ENCODE measurements around the gene PLEKHA7. TPM values are rescaled to one million over a fixed set of nuclear protein-coding genes. Genes with fewer than 3 reads are reported as not detected.

The PLEKHA7 gene
- total RNA-seq, 2 experiments from 2014 or later = 1.9 to 2.5 TPM

DNA sequence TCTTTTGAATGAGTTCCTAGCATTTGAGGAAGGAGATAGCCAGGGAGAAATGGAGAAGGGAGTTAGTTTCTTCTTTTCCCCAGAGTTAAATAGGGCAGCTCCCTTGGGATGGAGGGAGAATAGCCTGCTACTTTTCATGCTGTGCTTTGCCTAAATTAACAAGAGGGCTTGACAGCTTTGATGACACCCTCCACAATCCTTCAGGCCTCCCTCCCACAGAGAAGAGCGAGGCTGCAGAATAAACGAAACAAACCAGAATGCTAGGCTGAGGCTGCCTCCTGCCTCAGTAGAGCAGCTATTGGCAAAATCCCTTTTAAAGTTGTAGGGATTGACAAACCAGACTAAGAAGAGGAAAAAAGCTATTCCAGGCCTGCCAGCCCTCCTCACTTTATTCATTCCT, 181.2 kb downstream of the PLEKHA7 start:
- Mint-ChIP-seq H3K9me3 (no peaks in the 10 kb centered on the region), H3K4me1 (ENCODE audit: low read depth) (peaks cover 4% of the 10 kb centered on the region), H3K4me3 (no peak overlapping the region), H3K36me3 (ENCODE audit: low read depth) (no peaks in the 10 kb centered on the region), H3K27me3 (ENCODE audit: low read depth) (no peaks in the 10 kb centered on the region), H3K27ac (no peak overlapping the region)
- CTCF ChIA-PET = interaction anchor here (1.1 to 4.6 kb wide), 2 partner anchors 13 to 31 kb away, joined by 3 to 19 read pairs; no protein-coding TSS in a partner anchor
- intact Hi-C loops (cut with micrococcal nuclease) = no loop called here
- no peak for DNase-seq

GRCh38 chr11:16832193-16832539, 182.0 kb downstream of the PLEKHA7 start:
- DNase-seq = no peak
- intact Hi-C loops (cut with micrococcal nuclease) = no loop called here
- H3K36me3 Mint-ChIP-seq (ENCODE audit: low read depth) = no peaks in the 10 kb centered on the region
- CTCF ChIA-PET = interaction anchor here (0.6 to 4.6 kb wide), 2 partner anchors 12 to 30 kb away, joined by 3 to 19 read pairs; no protein-coding TSS in a partner anchor
- no peaks in the 10 kb centered on the region for H3K9me3 Mint-ChIP-seq
- H3K4me3 Mint-ChIP-seq = no peak overlapping the region
- H3K27ac Mint-ChIP-seq = no peak overlapping the region
- no peaks in the 10 kb centered on the region for H3K27me3 Mint-ChIP-seq (ENCODE audit: low read depth)
- peaks cover 8% of the 10 kb centered on the region for H3K4me1 Mint-ChIP-seq (ENCODE audit: low read depth)

DNA sequence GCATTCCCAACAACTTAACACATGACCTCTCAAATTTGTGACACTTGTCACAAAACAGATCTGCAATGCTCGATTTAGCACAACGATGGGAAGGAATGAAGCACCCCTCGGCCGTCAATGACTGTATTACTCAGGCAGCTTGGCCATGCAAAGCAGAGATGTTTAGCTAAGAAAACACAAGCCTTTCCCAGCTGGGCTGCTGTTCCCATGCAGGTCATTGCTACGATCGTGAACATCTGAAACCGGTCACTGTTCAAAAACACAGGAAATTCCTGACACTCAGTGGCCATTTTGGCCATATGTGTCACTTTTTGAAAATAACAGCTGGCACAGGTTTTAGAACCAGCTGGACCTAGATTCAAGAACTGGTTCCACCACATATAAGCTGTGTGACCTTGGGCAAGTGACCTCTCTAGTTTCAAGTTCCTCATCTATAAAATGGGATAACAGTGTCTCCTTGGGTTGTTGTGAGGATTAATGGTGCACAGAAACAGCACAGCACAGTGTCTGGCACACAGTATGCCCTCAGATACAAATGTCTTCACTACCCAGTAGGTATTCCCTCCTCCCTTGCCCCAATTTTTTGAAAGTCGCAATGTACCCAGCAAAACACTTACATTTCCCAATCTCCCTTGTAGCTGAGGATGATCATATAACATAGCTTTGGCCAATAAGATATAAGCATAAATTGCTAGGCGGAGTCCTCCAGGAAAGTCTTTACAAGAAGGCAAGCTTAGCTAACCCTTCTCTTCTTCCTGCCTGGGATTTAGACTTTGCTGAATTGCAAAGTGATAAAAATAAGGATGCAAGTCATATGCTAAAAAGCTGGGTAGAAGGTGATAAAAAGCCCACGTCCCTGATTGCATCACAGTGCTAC, 182.7 kb downstream of the PLEKHA7 start:
- Mint-ChIP-seq H3K4me3 (no peak overlapping the region), H3K27ac (no peak overlapping the region), H3K27me3 (ENCODE audit: low read depth) (no peaks in the 10 kb centered on the region), H3K9me3 (no peaks in the 10 kb centered on the region), H3K4me1 (ENCODE audit: low read depth) (peaks cover 14% of the 10 kb centered on the region), H3K36me3 (ENCODE audit: low read depth) (no peaks in the 10 kb centered on the region)
- CTCF ChIA-PET = interaction anchor here (0.6 to 4.6 kb wide), 3 partner anchors 11 to 47 kb away, joined by 3 to 19 read pairs (median 3); no protein-coding TSS in a partner anchor
- DNase-seq = no peak
- intact Hi-C loops (cut with micrococcal nuclease) = no loop called here

GRCh38 chr11:16827139-16827538, 187.1 kb downstream of the PLEKHA7 start:
- CTCF ChIA-PET = interaction anchor here (0.7 to 0.8 kb wide), 2 partner anchors 34 to 110 kb away, joined by 3 to 5 read pairs; no protein-coding TSS in a partner anchor
- H3K4me3 Mint-ChIP-seq = no peak overlapping the region
- peaks cover 11% of the 10 kb centered on the region for H3K4me1 Mint-ChIP-seq (ENCODE audit: low read depth)
- H3K27me3 Mint-ChIP-seq (ENCODE audit: low read depth) = peaks cover 2% of the 10 kb centered on the region
- H3K27ac Mint-ChIP-seq = no peak overlapping the region
- intact Hi-C loops (cut with micrococcal nuclease) = no loop called here
- H3K9me3 Mint-ChIP-seq = no peaks in the 10 kb centered on the region
- no peak for DNase-seq
- H3K36me3 Mint-ChIP-seq (ENCODE audit: low read depth) = no peaks in the 10 kb centered on the region

DNA sequence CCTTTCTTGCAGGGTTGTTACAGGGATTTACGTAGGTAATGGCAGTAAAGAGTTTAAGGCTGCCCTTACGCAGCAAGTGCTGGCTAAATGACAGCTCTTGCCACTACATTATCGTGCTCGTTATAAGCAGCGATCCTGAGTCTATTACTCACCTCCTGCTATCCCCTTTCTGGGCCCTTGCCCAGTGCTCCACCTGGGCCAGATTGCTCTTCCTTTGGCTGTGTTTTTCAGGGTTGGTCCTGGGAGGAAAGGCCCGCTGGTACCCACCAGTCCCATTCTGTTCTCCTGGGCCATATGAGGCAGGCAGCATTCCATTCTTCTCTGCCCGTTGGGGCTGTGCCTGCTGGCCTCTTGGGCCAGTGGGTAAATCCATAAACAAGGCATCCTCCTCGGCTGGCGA, 188.2 kb downstream of the PLEKHA7 start:
- H3K36me3 Mint-ChIP-seq (ENCODE audit: low read depth) = no peaks in the 10 kb centered on the region
- H3K9me3 Mint-ChIP-seq = no peaks in the 10 kb centered on the region
- intact Hi-C loops (cut with micrococcal nuclease) = no loop called here
- peaks cover 2% of the 10 kb centered on the region for H3K27me3 Mint-ChIP-seq (ENCODE audit: low read depth)
- H3K4me1 Mint-ChIP-seq (ENCODE audit: low read depth) = peaks cover 11% of the 10 kb centered on the region
- CTCF ChIA-PET = no interaction called here
- no peak overlapping the region for H3K27ac Mint-ChIP-seq
- no peak for DNase-seq
- H3K4me3 Mint-ChIP-seq = no peak overlapping the region

DNA sequence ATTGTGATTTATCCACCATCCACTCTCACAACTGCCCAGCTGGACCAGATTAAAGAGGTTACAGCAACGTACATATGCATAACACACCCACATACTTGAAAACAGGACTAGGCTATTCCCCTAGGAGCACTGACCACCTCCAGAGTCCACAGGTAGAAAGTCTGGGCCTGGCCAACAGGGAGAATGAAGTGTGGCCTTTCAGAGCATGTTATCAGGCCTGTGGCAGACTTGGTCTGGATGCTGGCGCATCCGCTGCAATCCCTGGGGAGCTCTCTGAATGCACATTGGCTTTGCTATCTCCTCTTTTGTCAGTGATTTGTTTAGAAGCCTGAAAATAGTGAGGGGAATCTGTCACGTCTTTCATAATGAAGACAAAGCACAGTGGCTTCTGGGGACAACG, 189.1 kb downstream of the PLEKHA7 start:
- intact Hi-C loops (cut with micrococcal nuclease) = no loop called here
- peaks cover 2% of the 10 kb centered on the region for H3K27me3 Mint-ChIP-seq (ENCODE audit: low read depth)
- DNase-seq = no peak
- no peaks in the 10 kb centered on the region for H3K9me3 Mint-ChIP-seq
- no peaks in the 10 kb centered on the region for H3K36me3 Mint-ChIP-seq (ENCODE audit: low read depth)
- no peak overlapping the region for H3K27ac Mint-ChIP-seq
- peaks cover 14% of the 10 kb centered on the region for H3K4me1 Mint-ChIP-seq (ENCODE audit: low read depth)
- CTCF ChIA-PET = interaction anchor here (1.0 to 10.5 kb wide), 2 partner anchors 112 to 238 kb away, joined by 3 to 91 read pairs; no protein-coding TSS in a partner anchor
- H3K4me3 Mint-ChIP-seq = no peak overlapping the region

- Mint-ChIP-seq H3K36me3 (ENCODE audit: low read depth) (no peaks in the 10 kb centered on the region), H3K27me3 (ENCODE audit: low read depth) (peaks cover 2% of the 10 kb centered on the region), H3K27ac (no peak overlapping the region), H3K9me3 (no peaks in the 10 kb centered on the region), H3K4me3 (no peak overlapping the region), H3K4me1 (ENCODE audit: low read depth) (peaks cover 4% of the 10 kb centered on the region)
- DNase-seq = peak; percentile 87
- intact Hi-C loops (cut with micrococcal nuclease) = loop anchor here (1.0 to 5.0 kb wide), 7 partner anchors 35 to 684 kb away; partner anchors contain the start of gene RPS13
- CTCF ChIA-PET = interaction anchor here (0.6 to 10.5 kb wide), 45 partner anchors 8 to 1093 kb away, joined by 3 to 91 read pairs (median 4); no protein-coding TSS in a partner anchor
Measured at GRCh38 chr11:16820324-16821092, 193.7 kb downstream of the PLEKHA7 start.

DNA sequence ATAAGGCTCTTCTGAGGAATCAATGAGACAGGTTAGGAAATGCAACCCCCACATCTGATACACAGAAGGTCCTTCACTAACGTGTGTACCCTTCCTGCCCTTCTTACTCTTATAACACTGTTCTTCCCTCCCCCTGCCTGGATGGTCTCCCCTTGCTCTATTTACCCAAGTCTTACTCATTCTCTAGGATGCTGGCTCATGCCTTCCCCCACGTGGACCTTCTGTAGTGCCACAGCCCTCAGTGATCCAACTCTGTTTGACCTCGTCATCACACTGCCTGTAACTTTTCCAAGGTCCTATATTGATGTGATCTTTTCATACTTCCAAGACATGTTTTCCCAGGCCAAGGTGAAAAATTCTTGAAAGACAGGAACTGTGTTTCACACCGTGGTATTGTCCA, 195.9 kb downstream of the PLEKHA7 start:
- Mint-ChIP-seq H3K9me3 (no peaks in the 10 kb centered on the region), H3K4me1 (ENCODE audit: low read depth) (peaks cover 4% of the 10 kb centered on the region), H3K36me3 (ENCODE audit: low read depth) (no peaks in the 10 kb centered on the region), H3K27ac (no peak overlapping the region), H3K4me3 (no peak overlapping the region), H3K27me3 (ENCODE audit: low read depth) (peaks cover 2% of the 10 kb centered on the region)
- no peak for DNase-seq
- CTCF ChIA-PET = interaction anchor here (3.5 to 10.5 kb wide), 2 partner anchors 33 to 245 kb away, joined by 10 to 91 read pairs; no protein-coding TSS in a partner anchor
- intact Hi-C loops (cut with micrococcal nuclease) = no loop called here

- DNase-seq = no peak
- no peaks in the 10 kb centered on the region for H3K27me3 Mint-ChIP-seq (ENCODE audit: low read depth)
- H3K4me3 Mint-ChIP-seq = no peak overlapping the region
- CTCF ChIA-PET = interaction anchor here (3.5 to 10.5 kb wide), 2 partner anchors 32 to 246 kb away, joined by 10 to 91 read pairs; no protein-coding TSS in a partner anchor
- no peaks in the 10 kb centered on the region for H3K9me3 Mint-ChIP-seq
- no peaks in the 10 kb centered on the region for H3K36me3 Mint-ChIP-seq (ENCODE audit: low read depth)
- intact Hi-C loops (cut with micrococcal nuclease) = no loop called here
- H3K27ac Mint-ChIP-seq = no peak overlapping the region
- H3K4me1 Mint-ChIP-seq (ENCODE audit: low read depth) = peaks cover 4% of the 10 kb centered on the region
Measured at GRCh38 chr11:16817351-16817750, 196.9 kb downstream of the PLEKHA7 start.

GRCh38 chr11:16816358-16817270, 197.6 kb downstream of the PLEKHA7 start:
- Mint-ChIP-seq H3K36me3 (ENCODE audit: low read depth) (no peaks in the 10 kb centered on the region), H3K4me3 (no peak overlapping the region), H3K27ac (no peak overlapping the region), H3K9me3 (no peaks in the 10 kb centered on the region), H3K27me3 (ENCODE audit: low read depth) (no peaks in the 10 kb centered on the region), H3K4me1 (ENCODE audit: low read depth) (peaks cover 4% of the 10 kb centered on the region)
- intact Hi-C loops (cut with micrococcal nuclease) = no loop called here
- CTCF ChIA-PET = interaction anchor here (3.5 to 10.5 kb wide), 2 partner anchors 32 to 246 kb away, joined by 10 to 91 read pairs; no protein-coding TSS in a partner anchor
- DNase-seq = no peak

- Mint-ChIP-seq H3K4me1 (ENCODE audit: low read depth) (no peaks in the 10 kb centered on the region), H3K4me3 (no peak overlapping the region), H3K36me3 (ENCODE audit: low read depth) (no peaks in the 10 kb centered on the region), H3K27ac (no peak overlapping the region), H3K27me3 (ENCODE audit: low read depth) (no peaks in the 10 kb centered on the region), H3K9me3 (no peaks in the 10 kb centered on the region)
- intact Hi-C loops (cut with micrococcal nuclease) = no loop called here
- CTCF ChIA-PET = interaction anchor here (3.5 to 10.5 kb wide), 2 partner anchors 30 to 248 kb away, joined by 10 to 91 read pairs; no protein-coding TSS in a partner anchor
- DNase-seq = no peak
Measured at GRCh38 chr11:16815047-16815767, 199.0 kb downstream of the PLEKHA7 start.

All from activated naive CD4-positive, alpha-beta T cell treated with anti-CD3 and anti-CD28 coated beads for 36 hours (primary cell).